Stimulated activated naive CD4-positive, alpha-beta T cell (primary cell): ENCODE data around the gene ANKLE2.
"Not testable (repeated sequence)": the region's sequence is repeated elsewhere in the genome, so short reads cannot be mapped to it uniquely, and the experiment has no call there.

ENCODE experiments used
- DNase-seq, 6 experiments: peaks; one replicate each; lab custom pipeline; 2025; lab: John Stamatoyannopoulos, UW

ANKLE2 gene

GRCh38 chr12:132719141-132719953 lies 42.3 kb downstream of the ANKLE2 start:
- DNase-seq = no peak

GRCh38 chr12:132718644-132719043 lies 43.0 kb downstream of the ANKLE2 start:
- no peak for DNase-seq

- DNase-seq = no peak
Measured at GRCh38 chr12:132717531-132718387, 43.9 kb downstream of the ANKLE2 start.

GRCh38 chr12:132717011-132717410 lies 44.6 kb downstream of the ANKLE2 start:
- DNase-seq = no peak

- no peak for DNase-seq
Measured at GRCh38 chr12:132716356-132716755, 45.3 kb downstream of the ANKLE2 start.

GRCh38 chr12:132715874-132716273 lies 45.8 kb downstream of the ANKLE2 start:
- no peak for DNase-seq

- DNase-seq = no peak
Measured at GRCh38 chr12:132713123-132713522, 48.5 kb downstream of the ANKLE2 start.

- DNase-seq = peak in 2 of 6 experiments; percentile 15 to 39
Measured at GRCh38 chr12:132711080-132711843, 50.4 kb downstream of the ANKLE2 start.

GRCh38 chr12:132710405-132711079 lies 51.1 kb downstream of the ANKLE2 start, which contains the start of gene PGAM5:
Gene PGAM5 (plus strand): TSS chr12:132710842. CDS start chr12:132710877, 35 bp downstream.
- DNase-seq = peak; percentile 87 to 95 (median 91)

GRCh38 chr12:132710043-132710404 lies 51.6 kb downstream of the ANKLE2 start:
- peak in 1 of 6 experiments; percentile 49 for DNase-seq

- no peak for DNase-seq
Measured at GRCh38 chr12:132708150-132708549, 53.5 kb downstream of the ANKLE2 start.

GRCh38 chr12:132707241-132707640 lies 54.4 kb downstream of the ANKLE2 start:
- no peak for DNase-seq

- no peak for DNase-seq
Measured at GRCh38 chr12:132703641-132704040, 58.0 kb downstream of the ANKLE2 start.

- DNase-seq = no peak
Measured at GRCh38 chr12:132702640-132703039, 59.0 kb downstream of the ANKLE2 start.

GRCh38 chr12:132700212-132700822 lies 61.3 kb downstream of the ANKLE2 start:
- DNase-seq = no peak

GRCh38 chr12:132698341-132698740 lies 63.3 kb downstream of the ANKLE2 start:
- no peak for DNase-seq

GRCh38 chr12:132695431-132695830 lies 66.2 kb downstream of the ANKLE2 start:
- DNase-seq = no peak

- not testable (repeated sequence) for DNase-seq
Measured at GRCh38 chr12:132694888-132695287, 66.7 kb downstream of the ANKLE2 start.

GRCh38 chr12:132692030-132692429 lies 69.6 kb downstream of the ANKLE2 start:
- not testable (repeated sequence) for DNase-seq

GRCh38 chr12:132690112-132690511 lies 71.5 kb downstream of the ANKLE2 start:
- DNase-seq = no peak

GRCh38 chr12:132689227-132689626 lies 72.4 kb downstream of the ANKLE2 start:
- no peak for DNase-seq
